ENCODE results near the gene STS. TPM values are rescaled to one million over a fixed set of nuclear protein-coding genes. Genes with fewer than 3 reads are reported as not detected.

STS gene
- total and polyA plus RNA-seq, 2 donors (not counting 3 experiments of a cell fraction or from before 2014, with no cell fraction given): 2.1 to 4.9 TPM

DNA sequence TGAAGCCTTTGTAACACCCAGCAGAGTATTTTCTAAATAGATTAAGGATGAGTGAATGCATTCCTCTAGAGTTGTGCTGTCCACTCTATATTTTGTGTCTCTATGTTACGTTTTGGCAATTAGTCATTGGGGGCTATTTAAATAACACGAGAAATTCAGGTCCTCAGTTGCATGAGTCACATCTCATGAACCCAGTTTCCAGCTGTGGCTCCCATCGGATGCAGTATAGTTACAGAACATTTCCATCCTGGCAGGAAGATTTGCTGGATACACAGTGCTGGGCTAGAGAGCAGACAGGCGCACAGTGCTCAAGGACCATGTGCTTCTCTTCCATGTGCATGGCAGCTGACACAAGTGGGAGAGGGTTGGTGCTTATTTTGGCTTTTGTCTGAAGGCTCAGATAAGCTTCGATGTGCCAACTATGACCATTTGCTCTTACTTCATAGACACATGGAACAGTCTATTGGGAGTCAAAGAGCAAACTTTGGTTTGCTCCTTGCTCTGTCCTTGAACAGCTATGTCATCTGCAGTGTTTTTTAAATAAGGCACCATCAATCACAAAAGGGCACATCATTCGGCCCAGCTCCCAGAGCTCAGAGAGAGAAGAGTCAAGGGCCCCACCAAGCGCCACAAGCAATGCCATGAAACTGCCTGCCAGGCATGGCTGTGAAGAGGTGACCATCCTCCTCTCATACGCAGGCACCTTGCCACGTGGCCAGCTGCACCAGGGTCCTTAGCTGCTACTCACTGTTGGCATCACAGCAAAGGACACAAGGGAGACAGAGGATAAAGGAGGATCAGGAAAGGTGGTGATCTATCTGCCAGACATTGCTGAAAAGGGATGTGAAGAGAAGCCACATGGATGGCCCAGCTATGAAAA lies 8.1 kb upstream of the STS start:
- Histone ChIP-seq H3K27me3 (ENCODE audit: control insufficient read depth in 2 of 2, insufficient read depth in 2 of 2, low read length in 2 of 2) (no peaks in the 10 kb centered on the region), H3K4me2 (ENCODE audit: insufficient read depth, low read length) (no peak overlapping the region), H3K4me1 (ENCODE audit: control insufficient read depth, extremely low read depth, insufficient read depth, low read length) (no peaks in the 10 kb centered on the region), H3K9ac (replicated peaks; ENCODE audit: extremely low read depth, insufficient read depth, low read length) (no peak overlapping the region), H3K36me3 (ENCODE audit: control insufficient read depth in 2 of 2, extremely low read depth in 1 of 2, insufficient read depth in 2 of 2, low read length in 2 of 2) (no peaks in the 10 kb centered on the region), H3K79me2 (ENCODE audit: control insufficient read depth, insufficient read depth, low read length) (peaks cover 19% of the 10 kb centered on the region), H3K4me3 (replicated peaks in 1 of 3; ENCODE audit: insufficient read depth in 1 of 3, low read depth in 1 of 3, low read length in 3 of 3) (no peak overlapping the region), H4K20me1 (replicated peaks; ENCODE audit: control insufficient read depth, extremely low read depth, insufficient read depth, low read length) (no peaks in the 10 kb centered on the region), H3K27ac (ENCODE audit: insufficient read depth, low read depth, low read length) (no peak overlapping the region), H3K9me3 (replicated peaks; ENCODE audit: control insufficient read depth, insufficient read depth, low read length) (no peaks in the 10 kb centered on the region), H3K9me1 (replicated peaks; ENCODE audit: control insufficient read depth, extremely low read depth, insufficient read depth, low read length) (no peaks in the 10 kb centered on the region), H2AFZ (ENCODE audit: low read depth, low read length) (no peak overlapping the region)
- POLR2A ChIA-PET: no interaction called here
- no TSS peak for BruUV-seq (replicated peaks)
- DNase-seq (ENCODE audit: low read depth, low spot score) (no peak), FAIRE-seq (peak; percentile 63)
- intact Hi-C loops (cut with micrococcal nuclease): no loop called here
- TF ChIP-seq, protein P1, sequence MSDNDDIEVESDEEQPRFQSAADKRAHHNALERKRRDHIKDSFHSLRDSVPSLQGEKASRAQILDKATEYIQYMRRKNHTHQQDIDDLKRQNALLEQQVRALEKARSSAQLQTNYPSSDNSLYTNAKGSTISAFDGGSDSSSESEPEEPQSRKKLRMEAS (IDR thresholded peaks at IDR 0.05; ENCODE audit: insufficient read depth, insufficient read length): no peak
- TF ChIP-seq FOS (IDR thresholded peaks at IDR 0.05; ENCODE audit: borderline replicate concordance, insufficient read depth, low read length) (peak; percentile 42), POLR2AphosphoS5 (IDR thresholded peaks at IDR 0.05; ENCODE audit: insufficient read depth, low read depth, low read length) (no peak), JUN (IDR thresholded peaks at IDR 0.05; ENCODE audit: borderline replicate concordance, insufficient read depth, insufficient read length, low read depth) (no peak), MYC (IDR thresholded peaks at IDR 0.05; ENCODE audit: low read depth, low read length) (no peak), EZH2 (IDR thresholded peaks at IDR 0.05; ENCODE audit: borderline replicate concordance, low read depth, low read length, severe bottlenecking) (no peak)
- CTCF ChIA-PET: interaction anchor here (1.0 kb wide), 1 partner anchor 8 kb away, joined by 3 read pairs; the partner anchor contains the start of genes PUDP and STS
- dilution Hi-C loops (cut with MboI; ENCODE audit: extremely low pct_ligation_motif_present, low sequenced_read_pairs): no loop called here

DNA sequence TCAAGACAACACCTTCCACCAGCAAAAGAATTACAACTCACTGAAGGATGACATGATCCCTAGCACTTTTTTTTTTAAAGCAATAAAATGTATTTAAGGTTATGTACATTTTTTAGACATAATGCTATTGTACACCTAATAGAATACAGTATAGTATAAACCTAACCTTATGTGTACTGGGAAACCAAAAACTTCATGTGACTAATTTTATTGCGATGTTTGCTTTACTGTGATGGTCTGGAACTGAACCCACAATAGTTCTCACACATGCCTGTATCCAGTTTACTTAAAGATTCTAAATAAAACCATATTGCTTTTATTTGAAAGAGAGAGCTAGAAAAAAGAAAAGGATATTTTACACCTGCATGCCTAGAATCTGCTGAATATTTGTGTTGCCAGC lies 4.4 kb upstream of the STS start:
- Histone ChIP-seq H2AFZ (ENCODE audit: low read depth, low read length) (no peak overlapping the region), H3K4me1 (ENCODE audit: control insufficient read depth, extremely low read depth, insufficient read depth, low read length) (no peaks in the 10 kb centered on the region), H3K9ac (replicated peaks; ENCODE audit: extremely low read depth, insufficient read depth, low read length) (no peak overlapping the region), H3K36me3 (ENCODE audit: control insufficient read depth in 2 of 2, extremely low read depth in 1 of 2, insufficient read depth in 2 of 2, low read length in 2 of 2) (no peaks in the 10 kb centered on the region), H3K79me2 (ENCODE audit: control insufficient read depth, insufficient read depth, low read length) (peaks cover 21% of the 10 kb centered on the region), H4K20me1 (replicated peaks; ENCODE audit: control insufficient read depth, extremely low read depth, insufficient read depth, low read length) (no peaks in the 10 kb centered on the region), H3K4me3 (replicated peaks in 1 of 3; ENCODE audit: insufficient read depth in 1 of 3, low read depth in 1 of 3, low read length in 3 of 3) (no peak overlapping the region), H3K4me2 (ENCODE audit: insufficient read depth, low read length) (no peak overlapping the region), H3K9me3 (replicated peaks; ENCODE audit: control insufficient read depth, insufficient read depth, low read length) (no peaks in the 10 kb centered on the region), H3K27me3 (ENCODE audit: control insufficient read depth in 2 of 2, insufficient read depth in 2 of 2, low read length in 2 of 2) (no peaks in the 10 kb centered on the region), H3K27ac (ENCODE audit: insufficient read depth, low read depth, low read length) (no peak overlapping the region), H3K9me1 (replicated peaks; ENCODE audit: control insufficient read depth, extremely low read depth, insufficient read depth, low read length) (no peaks in the 10 kb centered on the region)
- BruUV-seq (replicated peaks): no TSS peak
- no peak for FAIRE-seq
- dilution Hi-C loops (cut with MboI; ENCODE audit: extremely low pct_ligation_motif_present, low sequenced_read_pairs): no loop called here
- intact Hi-C loops (cut with micrococcal nuclease): no loop called here
- ChIA-PET POLR2A (no interaction called here), CTCF (no interaction called here)
- DNase-seq (ENCODE audit: low read depth, low spot score): no peak
- TF ChIP-seq JUN (IDR thresholded peaks at IDR 0.05; ENCODE audit: borderline replicate concordance, insufficient read depth, insufficient read length, low read depth) (no peak), GATA2 (IDR thresholded peaks at IDR 0.05; ENCODE audit: insufficient read depth, insufficient read length, low read depth, low read length) (no peak), POLR2A (IDR thresholded peaks at IDR 0.05; ENCODE audit: low read depth, low read length) (no peak)
